HG03442 (cell line): ENCODE measurements around the gene AGAP4.
"Not testable (repeated sequence)": the region's sequence is repeated elsewhere in the genome, so short reads cannot be mapped to it uniquely, and the experiment has no call there.

ENCODE experiments used
- ATAC-seq: cut with Tn5 transposase; IDR thresholded peaks from one replicate; pipeline ENCODE4 v1.9.1; 2021; ENCODE audit warnings: mild to moderate bottlenecking, moderate library complexity; ENCODE audit not compliant: unreplicated experiment

AGAP4 gene

DNA sequence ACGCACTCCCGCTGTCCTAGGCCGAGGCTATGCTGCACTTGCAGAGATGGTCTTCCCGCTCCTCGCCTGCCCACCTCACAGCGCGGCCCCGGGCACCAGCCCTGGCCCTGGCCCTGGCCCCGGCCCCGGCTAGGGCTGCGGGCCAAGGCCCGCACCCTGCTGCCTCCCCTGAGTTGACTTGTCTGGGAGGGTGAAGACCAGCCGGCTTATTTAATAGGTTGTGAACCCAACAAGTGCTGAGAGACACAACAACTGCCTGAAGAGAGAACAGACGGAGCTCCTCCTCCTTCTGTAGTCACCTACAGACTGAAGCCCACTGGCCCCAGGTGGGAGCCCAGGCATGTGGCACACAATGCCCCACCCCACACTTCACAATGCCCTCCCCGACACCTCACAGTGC lies at the start of gene AGAP4:
Gene AGAP4, minus strand, starts transcription at position 101 of the 400 bp plus-strand sequence. CDS start 153 bp downstream, outside the sequence.
- not testable (repeated sequence) for ATAC-seq

DNA sequence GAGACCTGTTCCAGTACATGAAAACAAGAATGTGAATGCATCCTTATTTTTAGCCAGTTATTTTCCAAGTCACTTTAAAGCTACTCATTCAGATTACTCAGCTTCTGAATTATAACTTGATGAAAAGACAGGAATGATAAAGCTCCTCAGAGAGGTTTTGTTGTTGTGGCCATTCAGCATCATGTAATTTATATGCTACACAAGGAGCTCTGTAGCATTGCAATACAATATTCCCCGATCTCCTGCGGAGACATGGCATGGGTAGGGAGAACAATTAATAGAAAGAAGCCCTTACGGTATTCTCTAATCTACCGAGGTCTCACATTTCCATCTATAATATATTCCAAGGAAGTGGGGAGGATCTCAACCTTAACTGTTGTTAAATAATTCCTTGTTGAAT lies 43.4 kb upstream of the AGAP4 start:
- not testable (repeated sequence) for ATAC-seq

DNA sequence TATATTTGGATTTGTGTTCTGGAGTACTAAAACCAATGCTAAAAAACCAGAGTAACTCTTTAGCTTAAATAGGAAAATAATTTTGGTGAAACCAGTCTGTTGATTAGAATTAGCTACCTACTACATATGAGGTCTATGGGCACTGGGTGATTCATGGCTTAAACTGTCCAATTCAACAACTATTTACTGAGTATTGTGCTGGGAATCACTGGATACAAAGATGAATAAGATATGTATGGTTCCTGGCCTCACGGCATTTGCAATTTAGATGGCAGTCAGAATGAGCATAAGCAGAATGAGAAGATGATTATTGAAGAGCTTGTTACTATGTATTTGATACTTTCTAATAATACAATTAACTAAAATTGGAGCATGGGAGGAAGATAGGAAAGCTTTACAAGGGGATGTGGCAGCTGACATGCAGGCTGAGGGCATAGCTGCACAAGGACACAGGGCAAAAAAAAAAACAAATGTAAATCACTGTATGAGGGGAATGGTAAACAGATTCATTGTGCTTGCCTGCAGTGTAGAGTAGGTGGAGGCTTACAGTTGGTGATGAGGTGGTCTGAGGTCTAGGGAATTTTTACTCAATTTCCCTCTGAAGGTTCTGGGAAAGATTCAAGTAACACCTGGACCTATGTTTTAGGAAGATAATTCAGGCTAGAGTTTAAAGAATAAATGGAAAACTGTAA lies 42.4 kb upstream of the AGAP4 start:
- not testable (repeated sequence) for ATAC-seq

DNA sequence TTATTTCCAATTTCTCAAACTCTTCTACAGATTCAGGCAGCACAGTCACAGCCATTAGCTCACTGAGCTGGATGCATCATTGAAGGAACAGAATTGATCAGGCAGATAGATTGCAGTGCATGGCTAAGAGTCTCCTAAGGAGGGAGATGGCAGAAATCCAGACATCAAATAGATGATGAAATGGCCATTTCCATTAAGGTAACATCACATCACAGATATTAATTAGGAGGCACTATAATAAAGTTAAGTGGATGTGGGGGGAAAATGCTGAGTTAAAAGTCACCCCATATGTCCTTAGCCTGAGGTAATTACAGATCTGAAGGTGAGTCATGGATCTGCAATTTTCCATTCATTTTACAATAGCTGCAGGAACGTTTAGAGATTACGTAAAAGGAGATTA lies 35.6 kb upstream of the AGAP4 start:
- ATAC-seq, result not testable (repeated sequence)

DNA sequence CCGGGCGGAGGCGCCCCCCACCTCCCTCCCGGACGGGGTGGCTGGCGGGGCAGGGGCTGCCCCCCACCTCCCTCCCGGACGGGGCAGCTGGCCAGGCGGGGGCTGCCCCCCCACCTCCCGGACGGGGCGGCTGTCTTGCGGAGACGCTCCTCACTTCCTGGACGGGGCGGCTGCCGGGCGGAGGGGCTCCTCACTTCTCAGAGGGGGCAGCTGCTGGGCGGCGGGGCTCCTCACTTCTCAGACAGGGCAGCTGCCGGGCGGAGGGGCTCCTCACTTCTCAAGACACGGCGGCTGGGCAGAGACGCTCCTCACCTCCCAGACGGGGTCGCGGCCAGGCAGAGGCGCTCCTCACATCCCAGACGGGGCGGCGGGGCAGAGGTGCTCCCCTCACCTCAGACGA lies 18.1 kb upstream of the AGAP4 start:
- ATAC-seq, result not testable (repeated sequence)

DNA sequence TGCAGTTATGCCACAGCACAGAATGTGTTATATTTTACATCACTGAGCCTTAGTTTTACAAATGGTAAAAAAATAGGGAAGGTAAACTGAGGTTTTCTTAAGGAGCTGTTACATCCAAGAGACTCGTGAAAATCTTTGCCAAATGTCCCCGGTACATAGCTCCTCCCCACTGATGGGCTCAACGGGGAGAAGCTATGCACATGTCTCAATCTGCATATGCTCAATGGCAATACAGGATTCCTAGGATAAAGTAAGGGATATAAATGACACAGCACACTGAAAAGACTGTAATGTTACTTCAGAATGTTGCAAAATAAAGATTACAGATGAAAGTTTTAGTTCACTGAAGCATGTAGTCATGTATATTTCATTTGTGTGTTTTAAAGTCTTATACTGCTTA lies 17.0 kb upstream of the AGAP4 start:
- not testable (repeated sequence) for ATAC-seq

DNA sequence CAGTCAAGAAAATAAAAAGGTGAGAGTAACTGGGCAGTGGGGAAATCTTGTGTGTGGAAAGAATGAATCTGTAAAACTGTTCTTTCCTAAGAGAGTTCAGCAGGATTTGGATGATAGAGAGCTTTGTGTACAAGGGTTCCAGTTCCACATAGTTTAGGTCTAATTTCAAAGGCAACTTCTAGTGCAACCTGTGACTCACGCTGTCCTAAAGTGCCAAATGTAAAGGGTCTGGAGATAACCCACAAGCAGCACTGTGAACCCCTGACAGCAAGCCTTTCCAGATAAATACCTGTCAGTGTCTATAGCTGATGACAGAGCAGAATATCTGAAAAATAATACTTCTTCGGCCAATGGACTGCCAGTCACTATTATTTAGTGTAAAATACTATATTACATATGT lies 16.3 kb upstream of the AGAP4 start:
- not testable (repeated sequence) for ATAC-seq

DNA sequence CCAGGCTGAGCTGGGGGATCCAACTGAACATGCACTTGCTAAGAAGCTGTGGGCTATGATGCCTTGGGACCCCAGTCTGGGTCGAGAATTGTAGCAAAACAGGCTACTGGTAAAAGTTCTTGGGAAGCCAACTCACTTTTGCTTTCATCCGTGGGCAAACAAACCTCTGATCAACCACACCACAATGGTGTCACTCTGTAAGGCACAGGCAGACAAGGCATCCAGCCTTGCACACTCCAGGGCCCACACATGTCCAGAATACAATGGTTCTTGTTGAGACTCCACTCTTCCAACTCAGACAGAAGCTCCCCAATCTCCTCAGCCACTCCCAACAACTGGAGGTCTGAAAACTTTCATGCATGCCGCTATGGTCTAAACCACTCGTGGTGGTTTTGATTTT lies 10.6 kb upstream of the AGAP4 start:
- ATAC-seq, result not testable (repeated sequence)

DNA sequence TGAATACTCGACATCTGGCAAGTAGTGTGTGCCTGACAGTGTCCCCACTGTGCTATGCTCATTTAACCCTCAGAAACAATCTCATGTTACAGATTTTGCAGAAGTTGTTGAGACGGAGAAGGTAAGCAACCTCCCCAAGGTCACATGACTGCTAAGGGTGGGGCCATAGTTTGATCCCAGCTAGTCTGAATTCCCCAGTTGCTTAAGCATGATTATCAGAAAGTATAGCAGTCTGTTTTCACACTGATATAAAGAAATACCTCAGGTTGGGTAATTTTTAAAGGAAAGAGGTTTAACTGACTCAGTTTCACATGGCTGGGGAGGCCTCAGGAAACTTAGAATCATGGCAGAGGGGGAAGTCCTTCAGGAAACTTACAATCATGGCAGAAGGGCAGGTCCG lies 1.2 kb upstream of the AGAP4 start:
- not testable (repeated sequence) for ATAC-seq

DNA sequence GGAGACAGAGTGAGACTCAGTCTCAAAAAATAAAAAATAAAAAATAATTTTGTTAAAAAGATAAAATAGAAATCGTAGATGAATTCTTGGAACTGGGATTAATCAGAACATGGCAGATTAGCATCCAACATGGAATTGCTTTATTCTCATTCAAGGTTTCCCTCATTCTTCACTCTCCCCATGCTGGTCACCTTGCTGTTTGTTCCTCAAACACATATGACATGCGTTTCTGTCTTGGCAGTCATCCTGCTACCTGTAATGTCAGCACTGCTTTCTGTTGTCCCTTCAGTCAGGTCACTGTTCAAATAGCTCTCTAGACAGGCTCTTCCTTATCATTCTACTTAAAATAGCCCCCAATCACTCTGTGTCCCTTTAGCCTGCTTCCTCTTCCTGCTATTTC lies 24.4 kb downstream of the AGAP4 start:
- not testable (repeated sequence) for ATAC-seq

DNA sequence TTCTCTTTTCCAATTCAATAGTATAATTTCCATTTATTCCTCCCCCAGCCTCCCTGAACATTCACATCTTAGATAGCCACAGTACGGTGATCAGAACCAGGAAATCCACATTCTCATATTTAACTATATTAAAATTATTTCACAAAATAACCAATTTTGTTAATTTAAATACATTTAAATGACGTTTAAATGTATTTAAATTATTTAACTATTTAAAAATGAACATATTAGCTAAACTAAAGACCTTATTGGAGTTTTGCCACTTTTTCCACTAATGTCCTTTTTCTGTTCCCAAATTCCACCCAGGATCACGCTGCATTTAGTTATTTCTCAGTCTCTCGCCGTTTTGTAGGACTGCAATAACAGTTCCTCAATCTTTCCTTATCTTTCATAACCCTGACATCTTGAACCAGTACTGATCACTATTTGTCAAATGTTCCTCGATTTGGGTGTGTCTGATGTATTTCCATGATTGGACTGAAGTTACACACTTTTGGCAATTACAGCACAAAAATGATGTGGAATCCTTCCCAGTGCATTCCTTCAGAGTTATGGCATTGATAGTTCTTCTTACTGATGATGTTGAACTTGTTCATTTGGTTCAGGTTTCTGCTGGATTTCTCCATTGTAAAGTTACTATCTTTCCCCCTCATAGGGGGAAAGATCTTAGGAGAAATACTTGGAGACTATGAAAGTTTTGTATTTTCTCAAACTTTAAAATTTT lies 27.0 kb downstream of the AGAP4 start:
- not testable (repeated sequence) for ATAC-seq

DNA sequence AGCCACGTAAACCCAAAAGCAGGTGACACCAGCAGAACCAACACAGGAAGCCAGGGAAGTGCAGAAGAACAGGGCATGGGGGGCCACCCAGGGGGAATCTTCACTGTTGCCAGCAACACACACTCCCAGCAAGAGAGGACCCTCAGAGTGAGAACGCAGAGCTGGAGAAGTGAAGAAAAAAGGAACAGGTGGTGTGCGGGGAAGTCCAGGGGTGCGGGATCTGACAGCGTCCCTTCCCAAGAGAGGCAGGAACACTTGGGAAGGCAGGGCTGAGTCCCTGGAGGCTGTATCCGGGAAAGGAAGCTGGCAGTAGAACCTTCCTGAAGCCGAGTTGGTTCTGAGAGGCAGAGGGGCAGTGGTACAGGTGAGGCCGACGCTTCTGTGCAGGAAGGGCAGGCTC lies 27.7 kb downstream of the AGAP4 start:
- ATAC-seq, result no peak

DNA sequence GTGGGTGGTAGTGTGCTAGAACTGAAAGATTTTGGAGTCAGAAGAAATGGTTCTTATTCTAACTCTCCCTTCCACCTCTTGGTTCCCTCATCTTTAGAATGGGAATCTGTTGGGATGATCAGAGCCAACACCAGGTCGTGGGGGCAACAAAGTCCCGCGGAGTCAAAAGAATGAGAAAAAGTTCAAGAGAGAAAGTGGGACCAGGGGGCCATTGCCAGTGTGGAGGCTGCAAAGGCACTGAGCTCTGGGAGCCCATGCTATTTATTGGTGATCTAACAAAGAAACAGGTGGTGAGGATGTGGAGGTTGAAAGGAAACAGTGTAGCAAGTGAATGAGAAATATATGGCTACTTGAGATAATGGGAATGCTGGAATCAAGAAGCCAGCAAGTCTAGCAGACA lies 29.4 kb downstream of the AGAP4 start:
- ATAC-seq, result no peak

DNA sequence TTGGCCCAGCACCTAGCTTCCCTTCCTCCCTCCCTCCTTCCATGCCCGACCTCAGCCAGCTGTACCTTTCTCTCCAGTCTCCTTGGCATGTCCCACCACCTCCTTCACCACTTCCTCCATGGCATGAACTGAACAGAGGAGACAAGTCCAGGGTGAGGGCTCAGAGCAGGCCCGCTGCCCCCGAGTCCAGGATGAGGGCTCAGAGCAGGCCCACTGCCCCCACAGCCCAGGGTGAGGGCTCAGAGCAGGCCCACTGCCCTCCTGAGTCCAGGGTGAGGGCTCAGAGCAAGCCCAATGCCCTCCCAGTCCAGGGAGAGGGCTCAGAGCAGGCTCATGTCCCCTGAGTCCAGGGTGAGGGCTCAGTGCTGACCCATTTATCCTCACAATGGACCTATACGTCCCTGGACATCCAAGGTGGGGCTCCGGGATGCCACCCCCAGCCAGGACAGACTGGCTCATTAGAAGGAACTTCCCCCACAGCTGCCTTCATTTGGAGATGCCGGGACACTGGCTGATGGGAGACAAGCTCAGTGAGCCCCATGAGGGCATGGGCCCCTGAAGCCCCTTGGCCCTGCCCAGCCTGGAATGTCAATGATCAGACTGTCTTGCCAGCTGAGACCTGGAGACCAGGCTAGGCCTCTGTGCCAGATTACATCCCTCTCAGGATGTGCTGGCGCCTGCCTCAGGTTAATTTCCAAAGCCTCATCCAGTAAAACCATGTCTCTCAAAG lies 30.0 kb downstream of the AGAP4 start:
- no peak for ATAC-seq

DNA sequence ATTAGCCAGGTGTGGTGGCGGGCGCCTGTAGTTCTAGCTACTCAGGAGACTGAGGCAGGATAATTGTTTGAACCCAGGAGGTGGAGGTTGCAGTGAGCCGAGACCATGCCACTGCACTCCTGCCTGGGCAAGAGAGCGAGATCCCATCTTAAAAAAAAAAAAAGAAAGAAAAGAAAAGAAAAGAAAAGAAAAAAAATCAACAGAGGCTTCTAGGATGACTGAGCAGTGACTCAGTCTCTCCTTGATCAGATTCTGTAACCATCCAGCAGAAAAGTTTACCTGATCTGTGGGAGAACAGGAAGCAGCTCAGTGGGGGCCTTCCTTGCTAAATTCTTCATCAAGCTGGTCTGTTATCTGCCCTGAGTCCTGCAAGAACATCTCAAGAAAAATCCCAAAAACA lies 33.2 kb downstream of the AGAP4 start:
- ATAC-seq, result not testable (repeated sequence)

DNA sequence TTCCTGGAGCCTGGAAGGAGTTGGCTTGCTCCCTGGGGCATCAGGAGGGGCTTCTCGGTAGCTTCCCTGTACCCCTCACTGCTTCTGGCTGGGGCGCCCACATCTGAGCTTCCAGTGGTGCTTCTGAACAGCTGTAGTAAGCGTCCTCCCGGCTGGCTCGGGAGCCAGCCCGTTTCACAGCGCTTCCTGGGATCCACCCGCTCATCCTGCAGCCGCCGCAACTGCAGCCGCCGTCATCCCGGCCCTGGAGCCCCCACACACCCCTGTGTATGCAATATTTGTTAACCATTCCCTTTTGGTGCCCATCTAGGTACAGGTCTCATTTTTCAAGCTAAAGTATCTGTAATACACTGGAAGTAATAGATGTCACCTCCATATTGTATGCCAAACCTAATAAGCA lies 34.3 kb downstream of the AGAP4 start:
- ATAC-seq, result not testable (repeated sequence)

DNA sequence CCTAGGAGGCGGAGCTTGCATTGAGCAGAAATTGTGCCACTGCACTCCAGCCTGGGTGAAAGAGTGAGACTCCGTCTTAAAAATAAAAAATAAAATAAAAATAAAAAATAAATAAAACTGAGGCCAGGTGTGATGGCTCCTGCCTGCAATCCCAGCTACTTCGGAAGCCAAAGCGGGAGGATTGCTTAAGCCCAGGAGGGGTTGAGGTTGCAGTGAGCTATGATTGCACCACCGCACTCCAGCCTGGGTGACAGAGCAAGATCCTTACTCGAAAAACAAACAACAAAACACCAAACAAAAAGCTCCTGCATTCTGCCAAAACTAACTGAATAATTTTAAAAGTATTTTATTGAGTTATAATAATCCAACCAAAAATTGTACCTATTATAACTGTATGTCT lies 36.2 kb downstream of the AGAP4 start:
- ATAC-seq, result no peak

DNA sequence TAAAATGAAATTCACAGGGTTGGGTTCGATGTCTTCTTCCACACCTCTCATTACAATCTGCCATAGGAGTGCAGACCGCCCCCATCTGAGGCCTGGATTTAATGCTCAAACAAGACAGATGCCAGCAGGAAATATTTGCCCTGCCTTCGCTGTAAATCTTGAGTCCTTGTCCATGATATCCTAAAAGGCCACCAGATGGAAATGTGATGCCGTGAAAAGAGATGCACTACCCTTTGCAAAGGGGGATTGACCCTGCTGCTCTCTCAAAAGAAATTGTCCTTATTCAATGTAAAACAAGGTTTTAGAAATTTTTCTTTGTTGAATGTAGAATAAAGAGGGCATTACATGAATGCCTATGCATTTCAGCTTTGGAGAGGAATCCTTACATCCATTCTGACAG lies 37.5 kb downstream of the AGAP4 start:
- no peak for ATAC-seq

DNA sequence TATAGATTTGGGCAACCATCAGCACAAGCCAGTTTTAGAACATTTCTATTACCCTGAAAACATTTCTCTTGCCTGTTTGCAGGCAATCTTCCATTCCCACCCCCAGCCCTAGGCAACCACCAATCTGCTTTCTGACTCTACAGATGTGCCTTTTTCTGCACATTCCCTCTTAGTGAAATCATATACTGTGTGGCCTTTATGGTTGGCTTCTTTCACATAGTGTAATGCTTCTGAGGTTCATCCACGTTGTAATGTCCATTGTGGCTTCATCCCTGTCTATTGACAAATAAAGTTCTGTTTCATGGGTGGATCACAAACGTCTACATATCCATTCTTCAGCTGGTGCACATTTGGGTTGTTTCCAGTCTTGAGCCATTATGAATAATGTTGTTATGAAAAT lies 42.3 kb downstream of the AGAP4 start:
- ATAC-seq, result not testable (repeated sequence)

DNA sequence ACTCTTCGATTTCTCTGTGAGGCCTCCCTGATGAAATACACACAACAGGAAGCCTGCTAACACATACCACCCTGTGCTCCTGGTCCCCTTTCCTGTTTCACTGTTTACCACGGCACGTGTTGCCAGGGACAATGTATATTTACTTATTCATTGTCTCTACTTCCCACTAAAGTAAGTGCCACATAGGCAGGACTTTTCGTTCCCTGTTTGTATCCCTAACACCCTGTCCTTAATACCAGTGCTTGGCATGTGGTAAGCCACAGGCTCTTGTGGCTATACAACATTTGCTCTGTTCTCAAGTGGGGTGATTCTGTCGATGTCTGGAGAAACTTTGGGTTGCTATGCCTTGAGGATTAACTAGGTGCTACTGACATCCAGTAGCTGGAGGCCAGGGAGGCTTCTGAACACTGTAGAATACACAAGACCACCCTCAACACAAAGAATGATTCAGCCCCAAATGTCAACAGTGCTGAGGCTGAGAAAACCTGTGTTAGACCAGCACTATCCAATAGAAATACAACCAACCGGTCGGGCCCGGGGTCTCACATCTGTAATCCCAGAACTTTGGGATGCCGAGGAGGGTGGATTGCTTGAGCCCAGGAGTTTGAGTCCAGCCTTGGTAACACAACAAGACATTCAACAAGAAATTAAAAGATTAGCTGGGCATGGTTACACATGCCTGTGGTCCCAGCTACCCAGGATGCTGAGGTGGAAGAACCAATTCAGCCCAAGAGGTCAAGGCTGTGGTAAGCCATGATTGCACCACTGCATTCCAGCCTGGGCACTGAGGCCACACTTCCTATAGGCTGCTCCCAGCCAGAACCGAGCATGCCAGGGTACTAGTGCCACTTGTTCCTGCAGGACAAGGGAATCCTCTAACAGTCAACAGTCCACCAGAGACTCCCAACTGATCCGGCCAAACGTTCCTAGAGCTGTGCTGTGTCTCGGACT lies 44.0 kb downstream of the AGAP4 start:
- not testable (repeated sequence) for ATAC-seq

DNA sequence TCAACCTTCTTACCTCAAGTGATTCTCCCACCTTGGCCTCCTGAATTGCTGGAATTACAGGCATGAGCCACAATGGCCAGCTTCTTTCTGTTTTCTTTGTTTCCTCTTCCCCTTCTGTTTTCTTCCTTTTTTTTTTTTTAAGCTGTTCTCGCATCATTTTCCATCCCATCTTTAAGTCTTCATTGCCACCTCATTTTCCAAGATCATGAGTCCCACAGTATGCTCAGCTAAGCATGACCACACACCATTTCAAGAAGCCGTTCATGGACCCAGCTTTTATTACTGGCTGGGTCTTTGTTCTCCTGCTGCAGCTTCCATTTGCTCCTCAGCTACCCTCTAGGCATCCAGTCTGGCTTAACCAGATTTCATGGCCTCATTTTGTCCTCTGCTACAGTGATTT lies 52.5 kb downstream of the AGAP4 start:
- not testable (repeated sequence) for ATAC-seq
